ENCODE measurements around the gene SLC8A2.

- no peak for TF ChIP-seq SRF (IDR thresholded peaks at IDR 0.05; ENCODE audit: low read depth, low read length)
- TF ChIP-seq CTCF (IDR thresholded peaks at IDR 0.05; ENCODE audit: control extremely low read depth in 1 of 3, insufficient read depth in 1 of 3, low read depth in 1 of 3, low read length in 3 of 3), result no peak
- TF ChIP-seq TBP (IDR thresholded peaks at IDR 0.05; ENCODE audit: low read depth, low read length), result no peak
- TF ChIP-seq POLR2AphosphoS5 (IDR thresholded peaks at IDR 0.05; ENCODE audit: low read depth, low read length), result no peak
- no peak for TF ChIP-seq MAX (IDR thresholded peaks at IDR 0.05)
- TF ChIP-seq RAD21 (IDR thresholded peaks at IDR 0.05 in 1 of 2, conservative IDR thresholded peaks at IDR 0.05 in 1 of 2; ENCODE audit: low read depth in 2 of 2, low read length in 2 of 2), result no peak
- no peak for TF ChIP-seq CHD2 (IDR thresholded peaks at IDR 0.05; ENCODE audit: low read length)
- TF ChIP-seq YY1 (IDR thresholded peaks at IDR 0.05; ENCODE audit: low read depth, low read length), result no peak
- no peak for TF ChIP-seq EZH2 (IDR thresholded peaks at IDR 0.05; ENCODE audit: low read depth, low read length, severe bottlenecking)
Measured at GRCh38 chr19:47445527-47445926, 26.2 kb downstream of the SLC8A2 start.
